NCI-H524 treated with DMSO at 0.1 percent for 48 hours (cell line): ENCODE results near the gene SUN5.
"Not testable (repeated sequence)": the region's sequence is repeated elsewhere in the genome, so short reads cannot be mapped to it uniquely, and the experiment has no call there.

Experiments
- DNase-seq: peaks from one replicate; lab custom pipeline; 2025; lab: John Stamatoyannopoulos, UW

The SUN5 gene

DNA sequence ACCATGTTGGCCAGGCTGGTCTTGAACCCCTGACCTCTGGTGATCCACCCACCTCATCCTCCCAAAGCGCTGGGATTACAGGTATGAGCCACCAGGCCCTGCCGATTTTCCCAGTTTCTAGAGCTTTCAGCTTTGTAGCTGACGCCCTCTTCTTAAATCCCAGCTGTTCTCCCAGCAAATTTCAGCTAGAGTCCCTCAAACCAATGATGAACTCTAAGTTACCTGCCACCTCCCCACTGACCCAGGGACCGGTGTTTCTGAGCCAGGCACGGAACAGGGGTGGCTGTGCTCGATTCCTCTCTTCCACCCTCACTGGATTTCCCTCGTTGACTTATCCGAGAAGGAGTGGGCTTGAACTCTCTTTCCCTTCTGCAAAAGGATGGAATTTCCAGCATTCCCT, 39.1 kb downstream of the SUN5 start:
- no peak for DNase-seq

DNA sequence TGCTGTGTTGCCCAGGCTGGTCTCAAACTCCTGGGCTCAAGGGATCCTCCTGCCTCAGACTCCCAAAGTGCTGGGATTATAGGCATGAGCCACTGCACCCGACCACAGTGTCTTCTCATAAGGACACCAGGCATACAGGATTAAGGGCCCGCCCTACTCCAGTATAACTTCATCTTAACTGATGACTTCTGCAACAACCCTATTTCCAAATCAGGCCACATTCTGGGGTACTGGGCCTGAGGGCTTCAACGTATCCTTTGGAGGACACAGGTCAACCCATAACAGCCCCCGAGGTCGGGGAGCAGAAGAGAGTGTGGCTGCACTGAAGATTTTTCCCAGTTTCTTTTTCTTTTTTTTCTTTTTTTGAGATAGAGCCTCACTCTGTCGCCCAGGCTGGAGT, 39.7 kb downstream of the SUN5 start:
- no peak for DNase-seq

DNA sequence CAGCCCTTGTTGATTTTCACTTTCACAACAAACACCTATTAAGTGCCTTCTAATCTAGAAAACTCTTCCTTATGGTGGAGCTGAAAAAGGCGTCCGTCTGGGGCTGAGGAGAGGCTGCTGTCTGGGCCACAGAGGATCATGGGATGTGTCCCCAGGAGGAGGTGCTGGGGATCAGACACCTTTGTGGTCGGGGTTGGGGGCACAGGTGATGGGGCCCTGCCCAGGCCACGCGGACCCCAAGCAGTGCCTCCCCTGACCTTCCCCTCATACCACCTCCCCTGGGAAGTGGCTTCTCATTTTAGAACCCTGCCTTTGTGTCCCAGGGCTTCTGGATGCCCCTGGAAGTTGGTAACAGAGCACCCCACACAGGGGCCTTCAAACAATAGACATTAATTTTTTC, 41.1 kb downstream of the SUN5 start:
- DNase-seq = no peak

DNA sequence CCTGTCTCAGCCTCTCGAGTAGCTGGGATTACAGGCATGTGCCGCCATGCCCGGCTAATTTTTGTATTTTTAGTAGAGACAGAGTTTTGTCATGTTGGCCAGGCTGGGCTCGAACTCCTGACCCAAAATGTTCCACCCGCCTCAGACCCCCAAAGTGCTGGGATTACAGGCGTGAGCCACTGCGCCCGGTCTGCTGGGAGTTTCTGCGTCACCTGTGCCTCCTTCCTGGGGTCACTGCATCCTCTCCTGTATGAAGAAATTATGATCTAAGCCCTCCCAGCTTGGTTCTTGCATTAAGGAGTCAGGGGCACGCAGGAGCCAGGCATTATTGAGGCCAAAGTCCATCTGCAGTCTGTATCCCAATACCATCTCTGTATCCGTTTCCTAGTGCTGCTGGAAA, 41.6 kb downstream of the SUN5 start:
- not testable (repeated sequence) for DNase-seq

DNA sequence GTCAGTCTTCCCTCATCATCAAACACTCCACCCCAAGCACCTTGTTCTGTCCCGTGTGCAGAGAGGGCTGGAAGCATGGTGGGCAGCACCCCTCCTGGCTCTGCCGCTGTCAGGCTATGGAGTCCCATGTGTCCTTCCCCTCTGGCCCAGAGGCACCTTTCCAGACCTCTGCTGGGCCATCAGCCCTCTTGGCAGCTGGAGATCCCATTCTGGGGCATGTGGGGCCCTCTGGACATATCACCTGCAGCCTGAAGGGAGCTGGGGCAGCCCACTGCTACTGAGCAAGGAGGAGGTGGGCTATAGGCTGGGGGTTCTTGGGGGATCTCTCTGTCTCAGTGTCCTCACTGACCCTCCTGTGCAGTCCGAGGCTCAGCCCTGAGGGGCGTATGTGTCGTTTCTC, 42.2 kb downstream of the SUN5 start:
- DNase-seq = no peak

DNA sequence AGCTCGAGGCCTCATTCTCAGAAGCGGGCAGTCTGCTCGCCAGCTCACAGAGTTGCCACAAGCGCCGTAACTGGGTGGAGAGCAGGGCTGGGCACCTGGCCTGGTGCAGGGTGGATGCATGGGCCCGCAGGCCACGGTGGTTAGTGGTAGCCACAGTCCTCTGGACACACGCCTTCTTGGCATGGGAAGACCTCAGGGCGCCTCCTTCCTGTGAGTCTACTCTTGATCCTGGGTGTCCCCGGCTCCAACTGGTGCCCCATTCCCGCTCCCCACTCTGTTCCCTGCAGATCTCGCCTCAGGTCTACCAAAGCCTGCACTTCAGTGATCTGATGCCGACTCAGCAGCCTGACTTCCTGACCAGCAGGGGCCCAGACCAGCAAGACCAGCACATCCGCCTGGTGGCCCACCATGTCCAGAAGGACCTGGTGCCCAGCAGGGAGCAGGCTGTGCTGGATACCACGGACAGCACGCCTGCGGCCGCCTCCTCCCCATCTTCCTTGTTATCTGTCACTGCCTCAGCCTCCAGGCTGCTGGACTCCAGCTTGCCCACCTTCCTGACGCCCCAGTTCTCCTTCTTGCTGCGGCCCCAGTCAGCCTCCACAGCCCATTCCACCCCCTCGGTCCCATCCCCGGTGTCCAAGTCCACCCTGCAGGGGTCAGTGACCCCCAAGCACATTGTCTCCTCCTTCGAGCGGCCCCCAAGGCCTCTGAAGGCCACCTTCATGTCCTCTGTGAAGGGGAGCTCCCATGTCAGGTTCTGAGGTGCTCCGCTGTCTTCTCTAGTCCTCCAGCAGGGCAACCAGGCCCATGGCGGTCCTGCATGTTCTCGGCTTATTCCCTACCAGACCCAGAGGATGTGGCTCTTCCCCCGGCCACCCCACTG, 43.1 kb downstream of the SUN5 start:
- no peak for DNase-seq

DNA sequence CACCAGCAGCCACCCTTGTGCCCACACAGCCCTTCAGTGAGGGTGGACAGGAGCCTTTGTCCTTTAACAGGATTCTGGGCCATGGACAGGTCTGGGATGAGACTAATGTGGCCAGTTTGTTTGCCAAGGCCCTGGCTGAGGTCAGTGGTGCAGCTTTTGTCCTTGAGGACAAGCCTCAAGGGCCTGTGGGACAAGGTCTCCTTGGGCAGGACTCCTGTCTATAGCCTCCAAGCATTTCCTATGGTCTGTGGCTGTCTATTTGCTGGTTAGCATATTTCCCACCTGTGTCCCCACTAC, 44.1 kb downstream of the SUN5 start:
- no peak for DNase-seq

DNA sequence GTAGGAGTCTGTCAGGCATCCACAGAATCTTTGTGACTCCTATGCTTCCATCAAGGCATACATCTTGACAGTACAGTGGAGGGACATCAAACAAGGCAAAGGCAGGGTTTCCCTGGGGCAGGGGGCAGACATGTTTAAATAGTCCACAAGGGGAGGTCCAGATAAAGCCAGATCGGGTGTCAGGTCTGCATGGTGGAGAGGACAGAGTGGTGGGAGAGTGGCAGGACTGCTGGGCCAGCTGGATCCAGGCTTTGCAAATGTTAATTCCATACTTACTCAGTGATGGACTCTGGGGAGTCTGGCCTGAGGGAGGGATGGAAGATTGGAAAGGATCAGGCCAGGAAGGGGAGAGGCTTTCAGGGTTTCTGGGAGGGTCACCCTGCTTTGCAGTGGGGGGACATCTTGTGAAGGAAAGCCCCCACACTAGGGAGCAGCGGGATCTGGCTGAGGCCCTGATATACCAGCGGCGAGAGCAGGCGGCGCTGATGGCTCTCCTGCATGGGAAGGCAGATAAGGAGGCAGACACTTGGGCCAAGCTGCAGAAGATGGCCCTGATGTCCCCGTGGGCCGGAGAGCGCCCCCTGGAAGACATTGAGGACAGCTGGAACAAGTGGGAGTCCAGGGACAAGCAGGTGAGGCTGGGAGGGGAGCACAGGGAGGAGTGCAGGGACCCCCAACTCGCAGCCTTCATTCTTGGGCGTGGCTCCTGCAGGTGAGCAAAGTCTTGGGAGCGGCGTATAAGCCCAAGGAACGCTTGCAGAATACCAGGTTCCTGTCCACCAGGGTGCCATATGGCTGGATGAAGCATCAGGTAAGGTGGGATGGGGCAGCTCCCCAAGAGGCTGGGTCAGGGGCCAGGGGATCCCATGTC, 44.6 kb downstream of the SUN5 start:
- no peak for DNase-seq

DNA sequence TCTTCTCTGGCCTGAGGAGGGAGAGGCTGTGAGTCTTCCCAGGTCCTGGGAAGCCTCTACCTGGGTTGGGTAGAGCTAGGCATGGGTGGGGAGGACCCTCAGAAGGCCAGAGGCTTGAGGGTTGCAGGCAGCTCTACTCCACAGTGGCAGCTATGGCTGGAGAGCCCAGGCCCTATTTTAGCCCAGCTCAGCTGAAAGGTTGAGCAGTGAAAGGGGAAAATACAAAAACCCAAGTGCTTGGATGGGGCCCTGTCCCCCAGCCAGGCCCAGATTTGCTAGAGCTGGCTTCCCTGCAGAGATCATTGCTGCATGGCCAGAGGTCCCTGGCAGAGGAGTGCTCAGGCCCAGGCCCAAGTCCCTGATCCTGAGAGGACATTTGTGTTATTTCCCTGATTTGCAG, 45.7 kb downstream of the SUN5 start:
- no peak for DNase-seq

DNA sequence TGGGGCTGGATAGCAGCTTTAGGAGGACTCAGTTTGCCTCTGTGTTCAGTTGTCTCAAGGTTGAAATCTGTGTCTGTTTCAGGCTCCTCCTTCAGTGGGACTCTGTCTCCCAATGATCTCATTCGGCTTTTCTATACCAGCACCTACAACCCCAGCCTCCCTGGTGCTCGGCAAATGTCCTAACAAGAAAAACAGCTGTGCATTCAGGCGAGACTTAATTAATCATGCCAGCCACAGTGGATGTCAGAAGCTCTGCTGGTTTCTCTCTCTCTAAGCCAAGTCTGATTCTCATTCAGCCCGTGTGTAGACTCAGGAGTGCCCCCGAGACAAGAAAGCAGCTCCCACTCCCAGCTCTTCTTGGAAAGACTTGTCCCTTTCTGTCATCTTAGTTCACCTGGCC, 46.8 kb downstream of the SUN5 start:
- DNase-seq = no peak

DNA sequence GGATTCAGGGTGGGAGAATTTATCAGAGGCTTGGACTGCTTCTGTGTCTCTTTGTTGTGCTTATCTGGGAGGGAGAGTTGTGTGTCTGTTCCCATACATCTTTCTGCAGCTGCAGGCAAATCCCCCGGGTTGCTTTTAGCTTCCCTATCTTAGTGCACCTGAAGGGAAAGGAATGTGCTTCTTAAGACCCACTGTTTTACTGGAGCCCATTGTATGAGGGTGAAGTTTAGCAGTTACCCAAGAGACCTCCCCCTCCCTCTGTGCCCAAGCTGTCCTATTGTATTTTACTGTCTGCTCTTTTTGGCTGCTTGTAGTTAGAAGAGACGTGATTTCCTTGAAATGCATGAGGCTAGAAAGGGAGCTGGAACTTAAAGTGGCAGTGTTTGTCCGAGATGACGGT, 53.7 kb downstream of the SUN5 start:
- DNase-seq = not testable (repeated sequence)

DNA sequence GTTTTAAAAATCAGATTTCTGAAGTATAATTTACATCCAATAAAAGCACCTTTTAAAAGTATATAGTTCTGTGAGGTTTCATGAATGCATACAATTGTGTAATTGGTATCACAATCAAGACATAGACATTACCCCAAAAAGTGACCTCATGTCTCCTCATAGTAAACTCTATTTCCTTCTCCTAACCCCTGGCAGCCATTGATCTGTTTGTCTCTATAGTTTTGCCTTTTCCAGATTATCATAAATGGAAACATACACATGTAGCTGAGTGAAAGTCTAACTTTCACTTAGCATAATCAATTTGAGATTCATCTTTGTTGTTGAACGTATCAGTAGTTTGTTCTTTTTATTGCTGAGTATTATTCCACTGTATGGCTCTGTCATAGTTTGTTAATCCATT, 57.6 kb downstream of the SUN5 start:
- DNase-seq = no peak

DNA sequence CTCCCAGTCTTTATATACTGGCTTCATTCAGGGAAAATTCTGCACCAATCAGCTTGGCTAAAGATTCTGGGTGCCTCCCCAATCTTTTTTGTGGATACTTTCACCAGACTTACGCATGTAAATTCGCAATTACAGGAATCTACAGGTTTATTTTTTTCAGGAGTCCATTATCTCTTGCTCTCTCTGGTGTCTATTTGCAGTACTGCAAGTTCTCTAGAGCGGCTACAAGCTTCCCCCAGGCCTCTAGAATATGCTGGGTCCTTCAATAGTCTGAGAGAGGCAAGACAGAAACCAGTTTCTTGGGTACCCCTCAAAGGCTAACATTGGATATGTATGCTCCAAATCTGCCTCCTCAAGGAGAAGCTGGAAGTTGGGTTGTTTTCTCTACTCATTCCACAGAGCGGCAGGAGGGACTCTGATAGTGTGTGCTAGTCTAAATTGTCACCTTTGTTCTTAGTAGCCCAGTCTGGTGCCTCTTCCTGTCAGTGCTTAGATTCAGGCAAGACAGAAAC, 58.5 kb downstream of the SUN5 start:
- DNase-seq = no peak

DNA sequence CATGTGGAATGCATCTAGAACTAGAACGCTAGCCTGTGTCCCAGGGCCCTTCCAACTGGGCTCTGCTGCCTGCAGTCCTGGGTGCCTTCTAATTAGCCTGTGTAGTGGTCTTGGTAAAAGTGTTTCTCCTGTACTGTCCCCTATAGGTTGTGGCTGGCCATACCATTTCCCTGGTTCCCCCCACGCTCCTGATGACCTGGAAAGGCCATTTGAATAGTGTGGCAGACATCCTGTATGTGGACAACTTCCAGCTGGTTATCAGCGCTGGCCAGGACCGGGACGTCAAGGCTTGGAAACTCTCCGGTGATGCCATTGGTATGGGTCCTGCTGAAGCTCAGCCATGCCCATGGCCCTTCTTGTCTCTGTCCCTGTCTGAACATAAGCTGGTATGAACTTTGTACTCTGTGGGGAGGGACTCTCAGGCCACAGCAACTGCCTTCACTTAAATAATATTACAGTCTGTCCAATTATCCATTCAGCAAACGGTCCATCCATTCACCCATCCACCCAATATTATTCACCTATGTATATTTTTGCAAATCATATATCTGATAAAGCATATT, 60.7 kb downstream of the SUN5 start:
- DNase-seq = no peak

DNA sequence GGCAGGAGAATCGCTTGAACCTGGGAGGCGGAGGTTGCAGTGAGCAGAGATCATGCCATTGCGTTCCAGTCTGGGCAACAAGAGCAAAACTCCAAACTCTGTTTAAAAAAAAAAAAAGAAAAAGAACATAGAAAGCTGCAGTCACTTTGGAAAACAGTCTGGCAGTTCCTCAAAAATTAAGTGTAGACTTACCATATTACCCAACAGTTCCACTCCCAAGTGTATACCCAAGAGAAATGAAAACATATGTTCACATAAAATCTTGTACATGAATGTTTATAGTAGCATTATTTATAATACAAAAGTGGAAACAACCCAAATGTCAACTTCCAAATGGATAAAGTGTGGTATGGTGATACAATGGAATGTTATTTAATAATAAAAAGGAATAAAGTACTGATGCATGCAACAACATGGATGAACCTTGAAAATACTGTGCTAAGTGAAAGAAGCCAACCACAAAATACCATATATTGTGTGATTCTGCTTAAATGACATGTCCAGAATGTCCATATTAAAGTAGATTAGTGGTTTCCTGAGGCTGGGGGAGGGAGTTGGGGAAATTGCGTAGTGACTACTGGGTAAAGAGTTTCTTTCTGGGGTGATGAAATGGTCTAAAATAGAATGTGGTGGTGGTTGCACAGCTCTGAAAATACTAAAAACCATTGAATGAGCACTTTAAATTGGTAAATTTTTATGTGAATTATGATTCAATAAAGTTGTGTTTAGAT, 62.9 kb downstream of the SUN5 start:
- no peak for DNase-seq

DNA sequence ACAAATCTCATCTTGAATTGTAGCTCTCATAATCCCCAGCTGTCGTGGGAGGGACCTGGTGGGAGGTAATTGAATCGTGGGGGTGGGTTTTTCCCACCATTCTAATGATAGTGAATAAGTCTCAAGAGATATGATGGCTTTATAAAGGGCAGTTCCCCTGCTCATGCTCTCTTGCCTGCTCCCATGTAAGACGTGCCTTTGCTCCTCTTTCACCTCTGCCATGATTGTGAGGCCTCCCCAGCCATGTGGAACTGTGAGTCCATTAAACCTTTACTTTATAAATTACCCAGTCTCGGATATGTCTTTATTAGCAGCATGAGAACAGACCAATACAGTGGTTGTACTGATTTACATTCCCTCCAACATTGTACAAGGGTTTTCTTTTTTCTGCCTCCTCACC, 69.7 kb downstream of the SUN5 start:
- no peak for DNase-seq
